ENCODE results near the gene SYNGR4.
"Not testable (repeated sequence)": the region's sequence is repeated elsewhere in the genome, so short reads cannot be mapped to it uniquely, and the experiment has no call there.

- TF ChIP-seq POLR2A, CTCF (IDR thresholded peaks at IDR 0.05): not testable (repeated sequence)
Observed at GRCh38 chr19:48371771-48372170, 7.6 kb downstream of the SYNGR4 start.

Data from uterus (tissue), 2 donors.